Parathyroid adenoma (tissue), 2 donors: Measurements from ENCODE around the gene S100A16.

Source experiments
- H2AFZ ChIP-seq: fragments of 300-600 bp; sonication (generic); one replicate; pipeline ENCODE4 v1.7.0; 2017; ENCODE audit warnings: antibody characterized with exemption, mild to moderate bottlenecking
- H3K27ac ChIP-seq: fragments of 300-600 bp; sonication (generic); one replicate; pipeline ENCODE4 v1.7.0; 2017
- H3K27me3 ChIP-seq: fragments of 300-600 bp; sonication (generic); one replicate; pipeline ENCODE4 v1.7.0; 2017; ENCODE audit warnings: low read length; ENCODE audit not compliant: control insufficient read depth, insufficient read depth
- H3K36me3 ChIP-seq: fragments of 300-600 bp; sonication (generic); one replicate; pipeline ENCODE4 v1.7.0; 2017; ENCODE audit warnings: low read length; ENCODE audit not compliant: control insufficient read depth, insufficient read depth
- H3K4me1 ChIP-seq: fragments of 300-600 bp; sonication (generic); one replicate; pipeline ENCODE4 v1.7.0; 2017; ENCODE audit warnings: control low read depth
- H3K4me2 ChIP-seq: fragments of 300-600 bp; sonication (generic); one replicate; pipeline ENCODE4 v1.7.0; 2017; ENCODE audit warnings: low read length
- H3K4me3 ChIP-seq: fragments of 300-600 bp; sonication (generic); one replicate; pipeline ENCODE4 v1.7.0; 2017; ENCODE audit warnings: low read depth, low read length
- H3K79me2 ChIP-seq: fragments of 300-600 bp; sonication (generic); one replicate; pipeline ENCODE4 v1.7.0; 2017; ENCODE audit warnings: control low read depth
- H3K9ac ChIP-seq: fragments of 300-600 bp; sonication (generic); one replicate; pipeline ENCODE4 v1.7.0; 2017; ENCODE audit warnings: mild to moderate bottlenecking
- H3K9me3 ChIP-seq: fragments of 300-600 bp; sonication (generic); one replicate; pipeline ENCODE4 v1.7.0; 2017; ENCODE audit warnings: low read length; ENCODE audit not compliant: control insufficient read depth
- CTCF ChIP-seq: fragments of 300-600 bp; sonication (generic); IDR thresholded peaks from one replicate; pipeline ENCODE4 v1.7.0; 2017; ENCODE audit warnings: antibody characterized with exemption, mild to moderate bottlenecking
- donor health status: primary hyperparathyroidism.

The S100A16 gene

GRCh38 chr1:153626904-153627714 is 14.2 kb upstream of the S100A16 start, which contains the start of gene S100A13:
TSS of gene S100A13 (minus strand) at chr1:153627505. CDS start at chr1:153626472, 1,033 bp downstream.
- Histone ChIP-seq H3K9ac (peak within 1 kb of the TSS; percentile 69), H3K36me3 (no peaks in the 10 kb centered on the region), H3K9me3 (no peaks in the 10 kb centered on the region), H3K27me3 (no peaks in the 10 kb centered on the region), H3K27ac (peak within 1 kb of the TSS; percentile 98), H3K4me2 (peak within 1 kb of the TSS; percentile 65), H2AFZ (peak within 1 kb of the TSS; percentile 73), H3K4me3 (peak within 1 kb of the TSS; percentile 76), H3K79me2 (peaks cover 6% of the 10 kb centered on the region), H3K4me1 (peaks cover 16% of the 10 kb centered on the region)
- peak; percentile 62 for TF ChIP-seq CTCF

GRCh38 chr1:153626477-153626903 is 13.6 kb upstream of the S100A16 start:
- Histone ChIP-seq H3K4me1 (peaks cover 16% of the 10 kb centered on the region), H2AFZ (peak overlapping the region; percentile 73), H3K36me3 (no peaks in the 10 kb centered on the region), H3K27ac (peak overlapping the region; percentile 98), H3K4me3 (peak overlapping the region; percentile 76), H3K4me2 (peak overlapping the region; percentile 65), H3K79me2 (peaks cover 6% of the 10 kb centered on the region), H3K27me3 (no peaks in the 10 kb centered on the region), H3K9me3 (no peaks in the 10 kb centered on the region), H3K9ac (peak overlapping the region; percentile 69)
- no peak for TF ChIP-seq CTCF

- no peak overlapping the region for H3K27ac ChIP-seq
- no peak overlapping the region for H3K4me2 ChIP-seq
- no peak overlapping the region for H2AFZ ChIP-seq
- H3K9me3 ChIP-seq = no peaks in the 10 kb centered on the region
- peaks cover 16% of the 10 kb centered on the region for H3K4me1 ChIP-seq
- H3K27me3 ChIP-seq = no peaks in the 10 kb centered on the region
- H3K4me3 ChIP-seq = no peak overlapping the region
- no peak overlapping the region for H3K9ac ChIP-seq
- H3K36me3 ChIP-seq = no peaks in the 10 kb centered on the region
- peaks cover 6% of the 10 kb centered on the region for H3K79me2 ChIP-seq
- TF ChIP-seq CTCF = no peak
These were observed 12.2 kb upstream of the S100A16 start for GRCh38 chr1:153624965-153625611.

GRCh38 chr1:153623101-153623500 is 10.2 kb upstream of the S100A16 start:
- Histone ChIP-seq H3K27ac (no peak overlapping the region), H3K27me3 (no peaks in the 10 kb centered on the region), H3K9ac (no peak overlapping the region), H3K4me1 (peaks cover 16% of the 10 kb centered on the region), H3K9me3 (no peaks in the 10 kb centered on the region), H2AFZ (no peak overlapping the region), H3K4me2 (no peak overlapping the region), H3K36me3 (no peaks in the 10 kb centered on the region), H3K79me2 (peaks cover 6% of the 10 kb centered on the region), H3K4me3 (no peak overlapping the region)
- no peak for TF ChIP-seq CTCF
